ENCODE results near the gene SCTR.

Gene SCTR

DNA sequence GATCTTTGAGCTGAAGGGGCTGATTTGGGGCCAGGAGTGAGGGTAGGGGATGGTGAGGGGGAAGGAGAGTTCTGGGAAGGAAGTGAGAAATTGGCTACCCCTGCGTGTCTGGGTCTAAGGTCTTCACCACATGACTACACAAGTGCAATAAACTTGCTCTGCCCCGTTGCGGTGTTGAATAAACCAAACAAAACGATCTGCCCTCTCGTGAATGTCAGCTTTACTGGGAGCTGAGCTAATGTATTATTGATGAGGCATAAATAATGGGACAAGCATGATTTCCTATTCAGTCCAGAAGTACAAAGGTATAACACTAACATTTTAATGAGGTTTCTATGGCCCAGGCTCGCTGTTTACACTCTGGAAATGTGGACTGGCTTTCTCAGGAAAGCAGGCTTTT, 11.9 kb upstream of the SCTR start:
- no peaks in the 10 kb centered on the region for H3K79me2 ChIP-seq (ENCODE audit: control insufficient read depth, insufficient read depth, low read length)
- H3K56ac ChIP-seq (ENCODE audit: low read length): no peak overlapping the region
- no peak overlapping the region for H2BK120ac ChIP-seq (ENCODE audit: low read depth, low read length)
- H2BK5ac ChIP-seq (ENCODE audit: low read length): no peak overlapping the region
- no CpG with 5 or more reads among the region's 6 CpGs for WGBS (ENCODE audit: extremely low coverage, insufficient coverage, low lambda C conversion rate)
- H3K9ac ChIP-seq (ENCODE audit: low read length): no peak overlapping the region
- no peak overlapping the region for H4K5ac ChIP-seq (ENCODE audit: low read length)
- H2AK5ac ChIP-seq (ENCODE audit: low read length): peak overlapping the region; percentile 64
- no peak overlapping the region for H3K18ac ChIP-seq (ENCODE audit: low read length)
- H3K79me1 ChIP-seq (ENCODE audit: low read length): no peaks in the 10 kb centered on the region
- H4K8ac ChIP-seq (ENCODE audit: low read depth, low read length): no peak overlapping the region
- peak overlapping the region; percentile 67 for H3K4ac ChIP-seq (ENCODE audit: low read depth, low read length)
- DNase-seq: no peak
- H3K4me2 ChIP-seq (ENCODE audit: low read length): no peak overlapping the region
- no peak overlapping the region for H3K4me3 ChIP-seq (ENCODE audit: low read length)
- no peak overlapping the region for H3K27ac ChIP-seq (ENCODE audit: low read depth, low read length)
- no peak overlapping the region for H3K23ac ChIP-seq (ENCODE audit: low read length)
- H3K4me1 ChIP-seq (ENCODE audit: control insufficient read depth, low read depth, low read length): peaks cover 3% of the 10 kb centered on the region
- H2BK15ac ChIP-seq (replicated peaks; ENCODE audit: low read depth): no peak overlapping the region
- H3K27me3 ChIP-seq (ENCODE audit: insufficient read depth, low read length, poor library complexity): no peaks in the 10 kb centered on the region
- H3K36me3 ChIP-seq (ENCODE audit: control insufficient read depth, insufficient read depth, low read length): no peaks in the 10 kb centered on the region

DNA sequence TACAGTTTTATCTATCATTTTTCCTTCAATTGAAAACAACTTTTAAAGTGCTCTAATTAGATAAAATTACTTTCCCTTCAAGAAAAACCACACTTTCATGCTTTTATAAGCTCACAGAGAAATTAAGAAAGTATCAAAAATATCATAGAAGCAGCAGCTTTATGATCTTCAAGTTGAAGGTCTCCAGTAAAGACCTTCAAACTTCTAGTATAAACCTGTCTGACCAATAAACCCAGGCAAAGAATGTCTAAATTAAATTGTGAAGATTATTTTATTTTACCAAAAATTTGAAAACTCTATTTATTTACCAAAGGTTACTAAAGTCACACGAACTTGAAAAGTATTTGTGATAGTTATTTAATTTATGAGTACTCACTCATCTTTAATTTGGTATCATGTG, 9.3 kb upstream of the SCTR start:
- Histone ChIP-seq H3K4me2 (ENCODE audit: low read length) (no peak overlapping the region), H3K9ac (ENCODE audit: low read length) (no peak overlapping the region), H3K27me3 (ENCODE audit: insufficient read depth, low read length, poor library complexity) (no peaks in the 10 kb centered on the region), H3K23ac (ENCODE audit: low read length) (no peak overlapping the region), H4K5ac (ENCODE audit: low read length) (no peak overlapping the region), H3K18ac (ENCODE audit: low read length) (no peak overlapping the region), H2BK15ac (replicated peaks; ENCODE audit: low read depth) (no peak overlapping the region), H2BK120ac (ENCODE audit: low read depth, low read length) (no peak overlapping the region), H3K4me3 (ENCODE audit: low read length) (no peak overlapping the region), H3K56ac (ENCODE audit: low read length) (no peak overlapping the region), H3K27ac (ENCODE audit: low read depth, low read length) (no peak overlapping the region), H3K79me2 (ENCODE audit: control insufficient read depth, insufficient read depth, low read length) (no peaks in the 10 kb centered on the region), H3K36me3 (ENCODE audit: control insufficient read depth, insufficient read depth, low read length) (no peaks in the 10 kb centered on the region), H2AK5ac (ENCODE audit: low read length) (no peak overlapping the region), H3K4ac (ENCODE audit: low read depth, low read length) (no peak overlapping the region), H3K4me1 (ENCODE audit: control insufficient read depth, low read depth, low read length) (peaks cover 3% of the 10 kb centered on the region), H4K8ac (ENCODE audit: low read depth, low read length) (no peak overlapping the region), H3K79me1 (ENCODE audit: low read length) (no peaks in the 10 kb centered on the region), H2BK5ac (ENCODE audit: low read length) (no peak overlapping the region)
- no CpG with 5 or more reads among the region's 1 CpG for WGBS (ENCODE audit: extremely low coverage, insufficient coverage, low lambda C conversion rate)
- DNase-seq: no peak

DNA sequence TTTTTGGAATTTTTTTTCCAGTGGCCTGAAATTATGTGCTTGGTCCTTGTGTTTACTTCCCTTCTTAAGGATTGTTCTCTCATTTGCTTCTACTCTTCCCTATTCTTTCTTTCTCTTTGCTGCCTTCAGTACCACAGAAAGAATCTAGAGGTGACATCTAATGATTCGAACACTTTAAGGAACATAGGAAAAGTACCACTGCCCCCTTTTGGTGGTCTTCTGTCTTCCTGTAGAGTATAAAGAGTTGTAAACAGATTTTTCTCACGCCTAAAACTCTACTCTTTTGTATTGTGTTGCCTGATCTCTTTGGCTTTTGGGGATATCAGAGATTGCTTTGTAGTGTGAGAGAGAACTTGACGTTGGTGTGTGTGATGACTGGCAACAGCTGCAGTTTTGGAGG, 7.0 kb upstream of the SCTR start:
- Histone ChIP-seq H3K27me3 (ENCODE audit: insufficient read depth, low read length, poor library complexity) (no peaks in the 10 kb centered on the region), H3K4me3 (ENCODE audit: low read length) (no peak overlapping the region), H2BK15ac (replicated peaks; ENCODE audit: low read depth) (no peak overlapping the region), H3K4me1 (ENCODE audit: control insufficient read depth, low read depth, low read length) (peaks cover 2% of the 10 kb centered on the region), H3K79me1 (ENCODE audit: low read length) (no peaks in the 10 kb centered on the region), H3K9ac (ENCODE audit: low read length) (no peak overlapping the region), H3K4me2 (ENCODE audit: low read length) (no peak overlapping the region), H3K56ac (ENCODE audit: low read length) (no peak overlapping the region), H3K36me3 (ENCODE audit: control insufficient read depth, insufficient read depth, low read length) (no peaks in the 10 kb centered on the region), H4K5ac (ENCODE audit: low read length) (no peak overlapping the region), H3K4ac (ENCODE audit: low read depth, low read length) (no peak overlapping the region), H3K79me2 (ENCODE audit: control insufficient read depth, insufficient read depth, low read length) (no peaks in the 10 kb centered on the region), H4K8ac (ENCODE audit: low read depth, low read length) (no peak overlapping the region), H3K18ac (ENCODE audit: low read length) (no peak overlapping the region), H2AK5ac (ENCODE audit: low read length) (no peak overlapping the region), H2BK5ac (ENCODE audit: low read length) (no peak overlapping the region), H3K27ac (ENCODE audit: low read depth, low read length) (no peak overlapping the region), H2BK120ac (ENCODE audit: low read depth, low read length) (peak overlapping the region; percentile 95), H3K23ac (ENCODE audit: low read length) (no peak overlapping the region)
- peak; percentile 84 for DNase-seq
- WGBS (ENCODE audit: extremely low coverage, insufficient coverage, low lambda C conversion rate): no CpG with 5 or more reads among the region's 3 CpGs

DNA sequence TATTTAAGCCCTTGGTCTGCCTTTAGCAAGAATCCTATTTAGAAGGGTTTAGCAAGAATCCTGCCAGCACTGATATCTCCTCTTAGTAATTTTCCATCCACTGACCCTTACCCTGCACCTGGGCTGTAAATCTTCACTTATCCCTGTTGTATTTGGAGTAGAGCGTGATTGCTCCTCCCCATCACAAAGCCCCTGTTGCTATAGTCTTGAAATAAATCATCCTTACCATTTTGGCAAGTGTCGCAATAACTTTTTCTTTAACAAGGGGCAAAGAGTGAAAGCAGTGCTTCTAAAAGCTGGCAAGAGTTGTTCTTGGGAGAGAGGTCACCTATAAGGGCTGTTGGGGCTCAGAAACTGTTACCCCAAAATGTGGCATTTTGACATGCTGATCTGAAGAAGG, 3.7 kb upstream of the SCTR start:
- Histone ChIP-seq H2BK5ac (ENCODE audit: low read length) (no peak overlapping the region), H2BK15ac (replicated peaks; ENCODE audit: low read depth) (no peak overlapping the region), H3K4me1 (ENCODE audit: control insufficient read depth, low read depth, low read length) (peaks cover 2% of the 10 kb centered on the region), H3K27ac (ENCODE audit: low read depth, low read length) (peak overlapping the region; percentile 22), H3K79me1 (ENCODE audit: low read length) (no peaks in the 10 kb centered on the region), H3K18ac (ENCODE audit: low read length) (no peak overlapping the region), H3K4me2 (ENCODE audit: low read length) (no peak overlapping the region), H2AK5ac (ENCODE audit: low read length) (no peak overlapping the region), H3K36me3 (ENCODE audit: control insufficient read depth, insufficient read depth, low read length) (no peaks in the 10 kb centered on the region), H3K23ac (ENCODE audit: low read length) (no peak overlapping the region), H3K56ac (ENCODE audit: low read length) (no peak overlapping the region), H3K4me3 (ENCODE audit: low read length) (no peak overlapping the region), H4K8ac (ENCODE audit: low read depth, low read length) (no peak overlapping the region), H2BK120ac (ENCODE audit: low read depth, low read length) (no peak overlapping the region), H3K79me2 (ENCODE audit: control insufficient read depth, insufficient read depth, low read length) (no peaks in the 10 kb centered on the region), H3K9ac (ENCODE audit: low read length) (no peak overlapping the region), H3K27me3 (ENCODE audit: insufficient read depth, low read length, poor library complexity) (peaks cover 14% of the 10 kb centered on the region), H3K4ac (ENCODE audit: low read depth, low read length) (no peak overlapping the region), H4K5ac (ENCODE audit: low read length) (no peak overlapping the region)
- no peak for DNase-seq
- no CpG with 5 or more reads among the region's 2 CpGs for WGBS (ENCODE audit: extremely low coverage, insufficient coverage, low lambda C conversion rate)

DNA sequence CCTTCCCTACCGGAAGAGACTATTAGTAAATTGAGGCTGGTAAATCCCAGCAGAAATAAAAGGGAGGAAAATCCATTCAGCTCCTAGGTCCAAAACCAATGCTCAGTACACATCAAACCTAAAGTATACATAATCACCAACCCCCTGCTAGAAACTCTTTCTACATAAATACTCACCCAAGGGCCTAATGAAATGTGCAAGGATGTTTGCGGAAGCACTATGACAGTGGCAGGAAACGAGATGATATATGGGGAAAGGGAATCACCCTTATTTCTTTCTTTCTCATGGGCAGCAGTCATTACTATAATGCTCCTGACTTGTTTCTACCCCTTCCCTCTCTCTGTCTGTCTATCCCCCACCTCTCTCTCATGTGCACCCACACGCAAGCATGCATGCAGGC, 1.3 kb upstream of the SCTR start:
- Histone ChIP-seq H3K18ac (ENCODE audit: low read length) (no peak overlapping the region), H4K8ac (ENCODE audit: low read depth, low read length) (no peak overlapping the region), H3K79me2 (ENCODE audit: control insufficient read depth, insufficient read depth, low read length) (no peaks in the 10 kb centered on the region), H2AK5ac (ENCODE audit: low read length) (no peak overlapping the region), H3K4me2 (ENCODE audit: low read length) (no peak overlapping the region), H3K23ac (ENCODE audit: low read length) (no peak overlapping the region), H2BK5ac (ENCODE audit: low read length) (no peak overlapping the region), H3K4me3 (ENCODE audit: low read length) (no peak overlapping the region), H2BK15ac (replicated peaks; ENCODE audit: low read depth) (no peak overlapping the region), H4K5ac (ENCODE audit: low read length) (no peak overlapping the region), H3K9ac (ENCODE audit: low read length) (no peak overlapping the region), H3K56ac (ENCODE audit: low read length) (no peak overlapping the region), H3K4me1 (ENCODE audit: control insufficient read depth, low read depth, low read length) (peaks cover 2% of the 10 kb centered on the region), H3K79me1 (ENCODE audit: low read length) (no peaks in the 10 kb centered on the region), H3K4ac (ENCODE audit: low read depth, low read length) (no peak overlapping the region), H3K36me3 (ENCODE audit: control insufficient read depth, insufficient read depth, low read length) (no peaks in the 10 kb centered on the region), H3K27me3 (ENCODE audit: insufficient read depth, low read length, poor library complexity) (peaks cover 21% of the 10 kb centered on the region), H3K27ac (ENCODE audit: low read depth, low read length) (no peak overlapping the region), H2BK120ac (ENCODE audit: low read depth, low read length) (no peak overlapping the region)
- DNase-seq: no peak
- no CpG with 5 or more reads among the region's 4 CpGs for WGBS (ENCODE audit: extremely low coverage, insufficient coverage, low lambda C conversion rate)

DNA sequence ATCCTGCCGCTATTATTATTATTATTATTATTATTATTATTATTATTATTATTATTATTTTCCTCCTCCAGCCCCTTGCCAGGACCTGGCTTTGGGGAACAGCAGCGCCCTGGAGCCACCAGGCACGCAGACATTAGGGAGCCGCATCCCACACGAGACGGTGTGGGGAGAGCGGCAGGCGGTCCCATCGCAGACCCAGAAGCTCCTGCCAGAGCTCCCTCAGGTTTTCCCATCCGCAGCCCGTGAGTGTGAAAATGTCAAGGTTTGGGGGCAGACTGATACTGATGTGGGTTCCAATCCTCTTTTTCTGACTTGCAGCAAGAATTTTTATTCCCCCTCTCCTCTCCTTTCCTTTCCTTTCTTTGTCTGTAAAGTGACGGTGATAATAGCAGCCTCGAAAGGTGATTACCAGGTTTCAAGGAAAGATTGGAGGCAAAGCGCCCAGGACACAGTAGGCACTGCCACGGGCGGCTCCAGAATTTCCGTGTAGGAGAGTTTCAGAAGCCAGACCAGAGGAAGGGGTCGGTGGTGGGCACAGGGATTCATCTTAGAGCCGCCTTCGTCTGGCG, 816 bp downstream of the SCTR start:
- no peaks in the 10 kb centered on the region for H3K79me2 ChIP-seq (ENCODE audit: control insufficient read depth, insufficient read depth, low read length)
- no peak overlapping the region for H2BK120ac ChIP-seq (ENCODE audit: low read depth, low read length)
- H2BK15ac ChIP-seq (replicated peaks; ENCODE audit: low read depth): no peak overlapping the region
- H3K4me2 ChIP-seq (ENCODE audit: low read length): peak overlapping the region; percentile 70
- WGBS (ENCODE audit: extremely low coverage, insufficient coverage, low lambda C conversion rate): no CpG with 5 or more reads among the region's 21 CpGs
- H2BK5ac ChIP-seq (ENCODE audit: low read length): no peak overlapping the region
- no peak overlapping the region for H2AK5ac ChIP-seq (ENCODE audit: low read length)
- H4K8ac ChIP-seq (ENCODE audit: low read depth, low read length): no peak overlapping the region
- H3K79me1 ChIP-seq (ENCODE audit: low read length): no peaks in the 10 kb centered on the region
- no peak overlapping the region for H3K4ac ChIP-seq (ENCODE audit: low read depth, low read length)
- peak overlapping the region; percentile 66 for H3K56ac ChIP-seq (ENCODE audit: low read length)
- H3K27ac ChIP-seq (ENCODE audit: low read depth, low read length): no peak overlapping the region
- no peak for DNase-seq
- H3K36me3 ChIP-seq (ENCODE audit: control insufficient read depth, insufficient read depth, low read length): no peaks in the 10 kb centered on the region
- H3K4me1 ChIP-seq (ENCODE audit: control insufficient read depth, low read depth, low read length): peaks cover 2% of the 10 kb centered on the region
- H4K5ac ChIP-seq (ENCODE audit: low read length): no peak overlapping the region
- no peak overlapping the region for H3K18ac ChIP-seq (ENCODE audit: low read length)
- no peak overlapping the region for H3K4me3 ChIP-seq (ENCODE audit: low read length)
- H3K23ac ChIP-seq (ENCODE audit: low read length): no peak overlapping the region
- H3K27me3 ChIP-seq (ENCODE audit: insufficient read depth, low read length, poor library complexity): peaks cover 21% of the 10 kb centered on the region
- H3K9ac ChIP-seq (ENCODE audit: low read length): peak overlapping the region; percentile 45

All from mesendoderm (in vitro differentiated cells).